ENCODE data around the gene PUS10. TPM values are rescaled to one million over a fixed set of nuclear protein-coding genes. Genes with fewer than 3 reads are reported as not detected.
"Not testable (repeated sequence)": the region's sequence is repeated elsewhere in the genome, so short reads cannot be mapped to it uniquely, and the experiment has no call there.

PUS10 gene
- total RNA-seq, 1 donor from 2014 or later, result 8.9 TPM

- DNase-seq, result no peak
- TF ChIP-seq CTCF (IDR thresholded peaks at IDR 0.05), result no peak
- H3K27me3 ChIP-seq, result no peaks in the 10 kb centered on the region
- intact Hi-C loops (cut with DNase I), result no loop called here
- no peak overlapping the region for H3K4me3 ChIP-seq
- ATAC-seq, result peak; percentile 31
- H3K36me3 ChIP-seq, result peaks cover 35% of the 10 kb centered on the region
- H3K27ac ChIP-seq, result no peak overlapping the region
- H3K9me3 ChIP-seq, result no peaks in the 10 kb centered on the region
- peaks cover 15% of the 10 kb centered on the region for H3K4me1 ChIP-seq
Observed at GRCh38 chr2:61045999-61046398, 27.9 kb upstream of the PUS10 start.

DNA sequence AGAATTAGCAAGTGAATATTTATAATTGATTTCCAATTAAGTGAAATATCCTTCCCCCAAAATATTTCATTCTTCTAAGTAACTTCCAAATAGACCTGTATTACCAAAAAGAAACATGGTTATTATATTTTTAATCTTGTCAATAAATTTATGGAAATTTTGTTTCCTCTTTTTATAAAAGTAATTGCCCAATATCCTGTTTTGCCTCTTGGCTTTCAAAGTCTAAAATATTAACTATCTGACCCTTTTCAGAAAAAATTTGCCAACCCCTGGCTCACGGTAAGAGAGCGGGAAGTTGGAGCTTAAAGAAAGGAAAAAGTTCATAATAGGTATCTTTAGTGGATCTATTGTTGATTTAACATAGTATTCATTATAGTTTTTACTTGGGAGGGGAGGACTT is 27.2 kb upstream of the PUS10 start:
- no peak for ATAC-seq

DNA sequence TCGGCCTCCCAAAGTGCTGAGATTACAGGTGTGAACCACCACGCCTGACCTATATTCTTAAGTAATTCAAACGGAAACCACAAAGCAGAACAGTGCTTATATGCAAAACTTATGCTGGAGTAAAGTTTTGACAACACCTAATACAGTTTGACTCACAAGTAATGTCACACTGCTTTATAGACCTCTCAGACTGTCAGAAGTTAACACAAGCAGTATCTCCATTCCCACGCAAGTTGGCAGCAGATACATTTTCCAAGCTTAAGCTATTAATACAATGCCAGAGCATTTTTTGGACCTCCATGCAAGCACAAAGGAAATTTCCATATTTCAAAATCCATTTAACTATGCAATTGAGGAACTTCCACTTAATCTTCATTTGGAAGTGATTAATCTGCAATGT is 26.6 kb upstream of the PUS10 start:
- Histone ChIP-seq H3K9me3 (no peaks in the 10 kb centered on the region), H3K27me3 (no peaks in the 10 kb centered on the region), H3K4me3 (no peak overlapping the region), H3K27ac (no peak overlapping the region), H3K4me1 (peaks cover 15% of the 10 kb centered on the region), H3K36me3 (peaks cover 22% of the 10 kb centered on the region)
- no peak for DNase-seq
- TF ChIP-seq CTCF (IDR thresholded peaks at IDR 0.05), result no peak
- no peak for ATAC-seq
- intact Hi-C loops (cut with DNase I), result no loop called here

More for the DNA sequence above, 27.2 kb upstream of the PUS10 start:
- Histone ChIP-seq H3K9me3 (no peaks in the 10 kb centered on the region), H3K4me3 (no peak overlapping the region), H3K4me1 (peaks cover 15% of the 10 kb centered on the region), H3K36me3 (peaks cover 28% of the 10 kb centered on the region), H3K27ac (no peak overlapping the region), H3K27me3 (no peaks in the 10 kb centered on the region)
- intact Hi-C loops (cut with DNase I), result no loop called here
- DNase-seq, result no peak
- no peak for TF ChIP-seq CTCF (IDR thresholded peaks at IDR 0.05)

GRCh38 chr2:61042807-61043206 is 24.8 kb upstream of the PUS10 start:
- Histone ChIP-seq H3K27ac (no peak overlapping the region), H3K9me3 (no peaks in the 10 kb centered on the region), H3K36me3 (peaks cover 4% of the 10 kb centered on the region), H3K4me3 (no peak overlapping the region), H3K4me1 (peaks cover 15% of the 10 kb centered on the region), H3K27me3 (no peaks in the 10 kb centered on the region)
- no peak for ATAC-seq
- no peak for TF ChIP-seq CTCF (IDR thresholded peaks at IDR 0.05)
- intact Hi-C loops (cut with DNase I), result no loop called here
- no peak for DNase-seq

- H3K4me1 ChIP-seq; H3K27me3 ChIP-seq; H3K9me3 ChIP-seq; H3K27ac ChIP-seq; H3K4me3 ChIP-seq; intact Hi-C loops (cut with DNase I); ATAC-seq; DNase-seq: not testable (repeated sequence)
- peaks cover 43% of the 10 kb centered on the region for H3K36me3 ChIP-seq
Observed at GRCh38 chr2:61036643-61037042, 18.6 kb upstream of the PUS10 start.

- intact Hi-C loops (cut with DNase I); H3K27me3 ChIP-seq; H3K4me1 ChIP-seq; H3K27ac ChIP-seq; DNase-seq; H3K9me3 ChIP-seq; ATAC-seq; H3K4me3 ChIP-seq: not testable (repeated sequence)
- peaks cover 50% of the 10 kb centered on the region for H3K36me3 ChIP-seq
Observed at GRCh38 chr2:61034592-61034991, 16.5 kb upstream of the PUS10 start.

DNA sequence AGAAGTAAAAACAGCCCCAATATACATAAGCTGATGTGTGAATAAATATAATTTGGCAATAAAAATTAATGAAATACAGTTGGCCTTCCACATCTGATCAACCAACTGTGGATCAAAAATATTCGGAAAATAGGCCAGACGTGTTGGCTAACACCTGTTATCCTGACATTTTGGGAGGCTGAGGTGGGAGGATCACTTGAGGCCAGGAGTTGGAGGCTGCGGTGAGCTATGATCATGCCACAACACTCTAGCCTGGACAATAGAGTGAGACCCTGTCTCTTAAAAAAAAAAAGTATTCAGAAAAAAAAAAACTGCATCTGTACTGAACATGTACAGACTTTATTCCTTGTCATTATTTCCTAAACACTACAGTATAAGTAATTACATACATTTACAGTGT is 11.5 kb upstream of the PUS10 start:
- ATAC-seq, result no peak
- peaks cover 36% of the 10 kb centered on the region for H3K36me3 ChIP-seq
- intact Hi-C loops (cut with DNase I), result no loop called here

More for the DNA sequence above, 11.5 kb upstream of the PUS10 start:
- no peak for TF ChIP-seq CTCF (IDR thresholded peaks at IDR 0.05)
- Histone ChIP-seq H3K4me3 (no peak overlapping the region), H3K4me1 (peaks cover 5% of the 10 kb centered on the region), H3K27ac (no peak overlapping the region), H3K9me3 (no peaks in the 10 kb centered on the region), H3K27me3 (no peaks in the 10 kb centered on the region)
- DNase-seq, result no peak
